ENCODE data around the gene ABCA9.

ABCA9 gene

DNA sequence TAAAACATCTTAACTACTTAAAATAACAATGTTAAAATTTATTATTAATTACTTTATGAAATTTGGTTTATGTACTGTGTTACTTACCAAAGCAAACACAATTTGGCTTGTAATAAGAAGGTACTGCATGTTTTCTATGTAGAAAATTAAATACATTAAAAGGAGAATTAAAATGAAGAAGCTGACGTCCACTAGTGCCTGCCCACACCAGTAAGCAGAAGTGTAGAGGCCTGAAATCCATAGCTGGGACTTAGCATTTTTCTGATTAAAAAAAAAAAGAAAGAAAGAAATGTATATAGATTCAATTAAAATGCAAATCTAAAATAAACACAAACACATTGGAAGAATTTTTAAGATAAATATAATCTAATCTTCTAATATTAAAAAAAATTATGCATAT lies 35.8 kb upstream of the ABCA9 start:
- H3K36me3 ChIP-seq (ENCODE audit: control insufficient read depth in 1 of 2, insufficient read depth in 2 of 2, low read depth in 1 of 2, low read length in 2 of 2): peaks cover 0 to 94% of the 10 kb centered on the region in 2 experiments
- no peak overlapping the region for H3K27ac ChIP-seq (ENCODE audit: low read length, poor library complexity, severe bottlenecking)
- no peak overlapping the region for H4K8ac ChIP-seq (ENCODE audit: low read length)
- DNase-seq: no peak
- no peak overlapping the region for H2AFZ ChIP-seq (ENCODE audit: low read depth, low read length)
- H3K27me3 ChIP-seq (ENCODE audit: control insufficient read depth in 1 of 2, insufficient read depth in 1 of 2, low read length in 2 of 2): no peaks in the 10 kb centered on the region
- H3K79me1 ChIP-seq (replicated peaks; ENCODE audit: low read length, poor library complexity, severe bottlenecking): no peaks in the 10 kb centered on the region
- H3K9ac ChIP-seq (ENCODE audit: low read length): no peak overlapping the region
- no peak overlapping the region for H3K18ac ChIP-seq (ENCODE audit: low read depth in 1 of 2, low read length in 2 of 2)
- H2BK5ac ChIP-seq (ENCODE audit: low read depth, low read length, poor library complexity, severe bottlenecking): no peak overlapping the region
- no peak overlapping the region for H2AK5ac ChIP-seq (ENCODE audit: low read length, severe bottlenecking)
- H2BK12ac ChIP-seq (ENCODE audit: low read length in 2 of 2): no peak overlapping the region
- no peak overlapping the region for H2BK120ac ChIP-seq (ENCODE audit: low read depth, low read length)
- no peak overlapping the region for H4K91ac ChIP-seq (ENCODE audit: low read length)
- H3K4me2 ChIP-seq (ENCODE audit: low read length, poor library complexity, severe bottlenecking): no peak overlapping the region
- no peak overlapping the region for H3K23ac ChIP-seq (ENCODE audit: low read length in 2 of 2)
- H3K4ac ChIP-seq (ENCODE audit: low read depth in 1 of 2, low read length in 2 of 2): no peak overlapping the region
- no peaks in the 10 kb centered on the region for H3K9me3 ChIP-seq (ENCODE audit: control insufficient read depth, low read length)
- H3K4me3 ChIP-seq (ENCODE audit: insufficient read depth in 1 of 2, low read depth in 1 of 2, low read length in 2 of 2): no peak overlapping the region
- WGBS: no CpG with 5 or more reads among the region's 1 CpG
- no peak overlapping the region for H2BK15ac ChIP-seq (ENCODE audit: low read depth, poor library complexity, severe bottlenecking)
- H3K14ac ChIP-seq (ENCODE audit: low read length in 2 of 2): no peak overlapping the region
- no peaks in the 10 kb centered on the region for H3K4me1 ChIP-seq (ENCODE audit: control insufficient read depth, insufficient read depth, low read depth, low read length)

DNA sequence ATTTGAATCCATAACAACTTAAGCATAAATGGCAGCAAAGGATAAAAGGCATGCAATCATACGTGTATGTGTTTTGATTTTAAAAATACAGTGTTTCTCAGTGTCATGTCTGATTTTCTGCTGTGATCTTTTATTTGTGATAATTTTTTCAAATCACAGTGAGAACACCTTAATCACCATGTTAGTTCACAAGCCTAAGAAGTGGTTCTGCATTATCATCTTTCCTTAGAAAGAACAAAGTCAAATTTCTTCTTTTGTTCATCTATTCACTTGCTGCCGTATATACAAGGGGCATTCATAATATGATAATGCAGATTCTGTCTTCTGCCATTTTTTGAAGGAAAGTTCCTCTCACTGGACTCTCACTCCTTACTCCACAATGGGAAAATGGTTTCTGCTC lies 33.3 kb upstream of the ABCA9 start:
- Histone ChIP-seq H3K27me3 (ENCODE audit: control insufficient read depth in 1 of 2, insufficient read depth in 1 of 2, low read length in 2 of 2) (no peaks in the 10 kb centered on the region), H3K4me3 (ENCODE audit: insufficient read depth in 1 of 2, low read depth in 1 of 2, low read length in 2 of 2) (no peak overlapping the region), H4K91ac (ENCODE audit: low read length) (no peak overlapping the region), H3K9me3 (ENCODE audit: control insufficient read depth, low read length) (no peaks in the 10 kb centered on the region), H3K23ac (ENCODE audit: low read length in 2 of 2) (no peak overlapping the region), H3K36me3 (ENCODE audit: control insufficient read depth in 1 of 2, insufficient read depth in 2 of 2, low read depth in 1 of 2, low read length in 2 of 2) (peaks cover 0 to 95% of the 10 kb centered on the region in 2 experiments), H3K4me2 (ENCODE audit: low read length, poor library complexity, severe bottlenecking) (no peak overlapping the region), H3K18ac (ENCODE audit: low read depth in 1 of 2, low read length in 2 of 2) (no peak overlapping the region), H3K14ac (ENCODE audit: low read length in 2 of 2) (no peak overlapping the region), H2AK5ac (ENCODE audit: low read length, severe bottlenecking) (no peak overlapping the region), H3K9ac (ENCODE audit: low read length) (no peak overlapping the region), H3K4me1 (ENCODE audit: control insufficient read depth, insufficient read depth, low read depth, low read length) (no peaks in the 10 kb centered on the region), H3K27ac (ENCODE audit: low read length, poor library complexity, severe bottlenecking) (no peak overlapping the region), H2BK12ac (ENCODE audit: low read length in 2 of 2) (no peak overlapping the region), H2BK5ac (ENCODE audit: low read depth, low read length, poor library complexity, severe bottlenecking) (no peak overlapping the region), H3K79me1 (replicated peaks; ENCODE audit: low read length, poor library complexity, severe bottlenecking) (no peaks in the 10 kb centered on the region), H3K4ac (ENCODE audit: low read depth in 1 of 2, low read length in 2 of 2) (no peak overlapping the region), H2BK15ac (ENCODE audit: low read depth, poor library complexity, severe bottlenecking) (no peak overlapping the region), H2AFZ (ENCODE audit: low read depth, low read length) (no peak overlapping the region), H4K8ac (ENCODE audit: low read length) (no peak overlapping the region), H2BK120ac (ENCODE audit: low read depth, low read length) (no peak overlapping the region)
- DNase-seq: no peak
- WGBS: no CpG with 5 or more reads among the region's 2 CpGs

- Histone ChIP-seq H2BK15ac (ENCODE audit: low read depth, poor library complexity, severe bottlenecking) (no peak overlapping the region), H4K91ac (ENCODE audit: low read length) (no peak overlapping the region), H4K8ac (ENCODE audit: low read length) (no peak overlapping the region), H2BK120ac (ENCODE audit: low read depth, low read length) (no peak overlapping the region), H3K4me2 (ENCODE audit: low read length, poor library complexity, severe bottlenecking) (no peak overlapping the region), H3K4me1 (ENCODE audit: control insufficient read depth, insufficient read depth, low read depth, low read length) (no peaks in the 10 kb centered on the region), H3K9ac (ENCODE audit: low read length) (no peak overlapping the region), H3K9me3 (ENCODE audit: control insufficient read depth, low read length) (no peaks in the 10 kb centered on the region), H2AK5ac (ENCODE audit: low read length, severe bottlenecking) (no peak overlapping the region), H2AFZ (ENCODE audit: low read depth, low read length) (no peak overlapping the region), H3K4me3 (ENCODE audit: insufficient read depth in 1 of 2, low read depth in 1 of 2, low read length in 2 of 2) (no peak overlapping the region), H3K27me3 (ENCODE audit: control insufficient read depth in 1 of 2, insufficient read depth in 1 of 2, low read length in 2 of 2) (no peaks in the 10 kb centered on the region), H3K36me3 (ENCODE audit: control insufficient read depth in 1 of 2, insufficient read depth in 2 of 2, low read depth in 1 of 2, low read length in 2 of 2) (peaks cover 0 to 97% of the 10 kb centered on the region in 2 experiments), H3K23ac (ENCODE audit: low read length in 2 of 2) (no peak overlapping the region), H2BK12ac (ENCODE audit: low read length in 2 of 2) (no peak overlapping the region), H2BK5ac (ENCODE audit: low read depth, low read length, poor library complexity, severe bottlenecking) (no peak overlapping the region), H3K18ac (ENCODE audit: low read depth in 1 of 2, low read length in 2 of 2) (no peak overlapping the region), H3K79me1 (replicated peaks; ENCODE audit: low read length, poor library complexity, severe bottlenecking) (no peaks in the 10 kb centered on the region), H3K27ac (ENCODE audit: low read length, poor library complexity, severe bottlenecking) (peak overlapping the region; percentile 73), H3K4ac (ENCODE audit: low read depth in 1 of 2, low read length in 2 of 2) (no peak overlapping the region), H3K14ac (ENCODE audit: low read length in 2 of 2) (no peak overlapping the region)
- 93% methylated on average over 6 of the region's 8 CpGs for WGBS
- no peak for DNase-seq
Observed at GRCh38 chr17:69093279-69093789, 32.6 kb upstream of the ABCA9 start.

- no peak overlapping the region for H4K91ac ChIP-seq (ENCODE audit: low read length)
- no peak overlapping the region for H3K18ac ChIP-seq (ENCODE audit: low read depth in 1 of 2, low read length in 2 of 2)
- H3K23ac ChIP-seq (ENCODE audit: low read length in 2 of 2): no peak overlapping the region
- H3K27me3 ChIP-seq (ENCODE audit: control insufficient read depth in 1 of 2, insufficient read depth in 1 of 2, low read length in 2 of 2): no peaks in the 10 kb centered on the region
- H3K27ac ChIP-seq (ENCODE audit: low read length, poor library complexity, severe bottlenecking): no peak overlapping the region
- DNase-seq: no peak
- no peak overlapping the region for H4K8ac ChIP-seq (ENCODE audit: low read length)
- no peak overlapping the region for H3K4ac ChIP-seq (ENCODE audit: low read depth in 1 of 2, low read length in 2 of 2)
- 76% methylated on average over 3 of the region's 4 CpGs for WGBS
- no peak overlapping the region for H2AK5ac ChIP-seq (ENCODE audit: low read length, severe bottlenecking)
- no peak overlapping the region for H3K4me3 ChIP-seq (ENCODE audit: insufficient read depth in 1 of 2, low read depth in 1 of 2, low read length in 2 of 2)
- no peak overlapping the region for H2BK12ac ChIP-seq (ENCODE audit: low read length in 2 of 2)
- no peak overlapping the region for H3K9ac ChIP-seq (ENCODE audit: low read length)
- no peak overlapping the region for H3K14ac ChIP-seq (ENCODE audit: low read length in 2 of 2)
- H2BK120ac ChIP-seq (ENCODE audit: low read depth, low read length): no peak overlapping the region
- no peaks in the 10 kb centered on the region for H3K4me1 ChIP-seq (ENCODE audit: control insufficient read depth, insufficient read depth, low read depth, low read length)
- no peaks in the 10 kb centered on the region for H3K79me1 ChIP-seq (replicated peaks; ENCODE audit: low read length, poor library complexity, severe bottlenecking)
- no peaks in the 10 kb centered on the region for H3K9me3 ChIP-seq (ENCODE audit: control insufficient read depth, low read length)
- no peak overlapping the region for H3K4me2 ChIP-seq (ENCODE audit: low read length, poor library complexity, severe bottlenecking)
- no peak overlapping the region for H2AFZ ChIP-seq (ENCODE audit: low read depth, low read length)
- peaks cover 0 to 97% of the 10 kb centered on the region in 2 experiments for H3K36me3 ChIP-seq (ENCODE audit: control insufficient read depth in 1 of 2, insufficient read depth in 2 of 2, low read depth in 1 of 2, low read length in 2 of 2)
- no peak overlapping the region for H2BK5ac ChIP-seq (ENCODE audit: low read depth, low read length, poor library complexity, severe bottlenecking)
- H2BK15ac ChIP-seq (ENCODE audit: low read depth, poor library complexity, severe bottlenecking): no peak overlapping the region
Observed at GRCh38 chr17:69090365-69090764, 29.6 kb upstream of the ABCA9 start.

Data from mesenchymal stem cell (in vitro differentiated cells and primary cell).